Activated CD8-positive, alpha-beta memory T cell treated with anti-CD3 and anti-CD28 coated beads, Interleukin-2, amount 50 U/mL, for 48 hours (primary cell): ENCODE measurements around the gene SLC7A14.

Experiments
- DNase-seq: peaks from one replicate; pipeline ENCODE4 v3.0.0-alpha.2; 2020

Gene SLC7A14

GRCh38 chr3:170585937-170586310, at the start of gene SLC7A14:
Gene SLC7A14, minus strand, starts transcription at chr3:170586075. Its CDS starts 59,139 bp downstream, at chr3:170526936.
- no peak for DNase-seq

- no peak for DNase-seq
These were observed 49.5 kb upstream of the SLC7A14 start for GRCh38 chr3:170635385-170635735.

GRCh38 chr3:170634663-170635384, 48.9 kb upstream of the SLC7A14 start:
- no peak for DNase-seq

- no peak for DNase-seq
These were observed 47.7 kb upstream of the SLC7A14 start for GRCh38 chr3:170633573-170633972.

GRCh38 chr3:170632780-170633179, 46.9 kb upstream of the SLC7A14 start:
- no peak for DNase-seq

GRCh38 chr3:170631755-170632488, 46.0 kb upstream of the SLC7A14 start:
- DNase-seq, result no peak

GRCh38 chr3:170623524-170623923, 37.6 kb upstream of the SLC7A14 start:
- DNase-seq, result no peak

GRCh38 chr3:170622369-170623159, 36.7 kb upstream of the SLC7A14 start:
- no peak for DNase-seq

- DNase-seq, result no peak
These were observed 35.4 kb upstream of the SLC7A14 start for GRCh38 chr3:170621256-170621655.

- DNase-seq, result no peak
These were observed 28.5 kb upstream of the SLC7A14 start for GRCh38 chr3:170614214-170614966.

- no peak for DNase-seq
These were observed 25.9 kb upstream of the SLC7A14 start for GRCh38 chr3:170611751-170612150.

- no peak for DNase-seq
These were observed 24.5 kb upstream of the SLC7A14 start for GRCh38 chr3:170610321-170610884.

- no peak for DNase-seq
These were observed 22.6 kb upstream of the SLC7A14 start for GRCh38 chr3:170608475-170608874.

GRCh38 chr3:170606675-170607074, 20.8 kb upstream of the SLC7A14 start:
- DNase-seq, result no peak

GRCh38 chr3:170605490-170605889, 19.6 kb upstream of the SLC7A14 start:
- no peak for DNase-seq

- no peak for DNase-seq
These were observed 18.1 kb upstream of the SLC7A14 start for GRCh38 chr3:170603770-170604510.

GRCh38 chr3:170602556-170602955, 16.7 kb upstream of the SLC7A14 start:
- no peak for DNase-seq

GRCh38 chr3:170600005-170600624, 14.2 kb upstream of the SLC7A14 start:
- DNase-seq, result no peak

- no peak for DNase-seq
These were observed 13.2 kb upstream of the SLC7A14 start for GRCh38 chr3:170599091-170599490.

GRCh38 chr3:170598091-170598502, 12.2 kb upstream of the SLC7A14 start:
- DNase-seq, result no peak

- no peak for DNase-seq
These were observed 8.7 kb upstream of the SLC7A14 start for GRCh38 chr3:170594528-170594927.
